SK-N-SH treated with all-trans-retinoic acid at 6 μM for 48 hours (cell line): ENCODE data around the gene CAMK1.

Experiments
- ATAC-seq: fragments of 200-7000 bp; cut with Tn5 transposase; 3 replicates; pipeline ENCODE4 v1.9.1; 2020; ENCODE audit warnings: mild to moderate bottlenecking, moderate library complexity
- ARNTL ChIP-seq: fragments of 450-650 bp; formaldehyde crosslinking; IDR thresholded peaks from 2 replicates; pipeline ENCODE4 v1.5.0; 2020; ENCODE audit warnings: low read depth, mild to moderate bottlenecking, moderate library complexity, borderline replicate concordance
- BACH2 ChIP-seq: fragments of 250-450 bp; sonication (Bioruptor Pico); IDR thresholded peaks from 2 replicates; pipeline ENCODE4 v1.9.0; 2021; ENCODE audit warnings: mild to moderate bottlenecking, borderline replicate concordance
- CREB5 ChIP-seq: fragments of 250-450 bp; sonication (Bioruptor Pico); IDR thresholded peaks from 2 replicates; pipeline ENCODE4 v1.5.1; 2020; ENCODE audit warnings: low read depth, mild to moderate bottlenecking, moderate library complexity
- CSRNP3 ChIP-seq: fragments of 250-450 bp; sonication (Bioruptor Pico); IDR thresholded peaks from 2 replicates; pipeline ENCODE4 v1.5.1; 2021; ENCODE audit warnings: mild to moderate bottlenecking, moderate library complexity
- GLIS3 ChIP-seq: fragments of 250-450 bp; sonication (Bioruptor Pico); IDR thresholded peaks from 2 replicates; pipeline ENCODE4 v1.5.0; 2020; ENCODE audit warnings: mild to moderate bottlenecking, moderate library complexity
- ISL1 ChIP-seq: fragments of 250-450 bp; sonication (Bioruptor Pico); IDR thresholded peaks from 2 replicates; pipeline ENCODE4 v2.1.2; 2022; ENCODE audit warnings: mild to moderate bottlenecking, moderate library complexity
- OSR1 ChIP-seq: fragments of 250-450 bp; sonication (Bioruptor Pico); IDR thresholded peaks from 2 replicates; pipeline ENCODE4 v1.8.0; 2022; ENCODE audit warnings: moderate library complexity, mild to moderate bottlenecking, inconsistent platforms
- PATZ1 ChIP-seq: fragments of 250-450 bp; sonication (Bioruptor Pico); IDR thresholded peaks from 2 replicates; pipeline ENCODE4 v1.8.0; 2020; ENCODE audit warnings: mild to moderate bottlenecking, moderate library complexity, borderline replicate concordance
- POU6F1 ChIP-seq: fragments of 250-450 bp; sonication (Bioruptor Pico); IDR thresholded peaks from 2 replicates; pipeline ENCODE4 v1.8.0; 2021; ENCODE audit warnings: low read depth, mild to moderate bottlenecking, moderate library complexity, borderline replicate concordance
- PPARA ChIP-seq: fragments of 250-450 bp; sonication (Bioruptor Pico); IDR thresholded peaks from 2 replicates; pipeline ENCODE4 v1.5.0; 2020; ENCODE audit warnings: mild to moderate bottlenecking, borderline replicate concordance
- RARB ChIP-seq: fragments of 250-450 bp; sonication (Bioruptor Pico); IDR thresholded peaks from 2 replicates; pipeline ENCODE4 v1.8.0; 2021; ENCODE audit warnings: mild to moderate bottlenecking, moderate library complexity
- SNAI2 ChIP-seq: fragments of 250-450 bp; sonication (Bioruptor Pico); IDR thresholded peaks from 2 replicates; pipeline ENCODE4 v1.5.0; 2020; ENCODE audit warnings: mild to moderate bottlenecking, moderate library complexity
- TCF4 ChIP-seq: fragments of 250-450 bp; sonication (Bioruptor Pico); IDR thresholded peaks from 2 replicates; pipeline ENCODE4 v1.8.0; 2021; ENCODE audit warnings: mild to moderate bottlenecking, moderate library complexity, borderline replicate concordance
- TOX ChIP-seq: fragments of 250-450 bp; sonication (Bioruptor Pico); IDR thresholded peaks from 2 replicates; pipeline ENCODE4 v1.8.0; 2021; ENCODE audit warnings: mild to moderate bottlenecking, moderate library complexity, borderline replicate concordance
- TSHZ2 ChIP-seq: fragments of 250-450 bp; sonication (Bioruptor Pico); IDR thresholded peaks from 2 replicates; pipeline ENCODE4 v1.5.0; 2020; ENCODE audit warnings: mild to moderate bottlenecking, moderate library complexity
- ZC3H10 ChIP-seq: fragments of 250-450 bp; sonication (Bioruptor Pico); IDR thresholded peaks from 2 replicates; pipeline ENCODE4 v1.5.1; 2021; ENCODE audit warnings: mild to moderate bottlenecking, moderate library complexity
- ZFP3 ChIP-seq: fragments of 250-450 bp; sonication (Bioruptor Pico); IDR thresholded peaks from 2 replicates; pipeline ENCODE4 v1.5.0; 2020; ENCODE audit warnings: mild to moderate bottlenecking, moderate library complexity
- ZFP30 ChIP-seq: fragments of 450-650 bp; formaldehyde crosslinking; IDR thresholded peaks from 2 replicates; pipeline ENCODE4 v1.5.0; 2022; ENCODE audit warnings: mild to moderate bottlenecking, moderate library complexity
- ZNF565 ChIP-seq: fragments of 450-650 bp; formaldehyde crosslinking; conservative IDR thresholded peaks from 2 replicates; pipeline ENCODE4 v1.5.0; 2020; ENCODE audit warnings: low read depth, mild to moderate bottlenecking, moderate library complexity
- ZNF70 ChIP-seq: fragments of 450-650 bp; formaldehyde crosslinking; IDR thresholded peaks from 2 replicates; pipeline ENCODE4 v1.5.0; 2020; ENCODE audit warnings: mild to moderate bottlenecking, moderate library complexity
- ZNF8 ChIP-seq: fragments of 450-650 bp; formaldehyde crosslinking; IDR thresholded peaks from 2 replicates; pipeline ENCODE4 v1.5.0; 2020; ENCODE audit warnings: mild to moderate bottlenecking, moderate library complexity

The CAMK1 gene

GRCh38 chr3:9742560-9742959 is 27.2 kb downstream of the CAMK1 start:
- ATAC-seq: no peak
- TF ChIP-seq CSRNP3 (CRISPR knock-in tag): no peak
- no peak for TF ChIP-seq PPARA (CRISPR knock-in tag)
- no peak for TF ChIP-seq BACH2 (CRISPR knock-in tag)
- no peak for TF ChIP-seq ZC3H10 (CRISPR knock-in tag)
- no peak for TF ChIP-seq ZNF8
- TF ChIP-seq ZFP3 (CRISPR knock-in tag): no peak
- no peak for TF ChIP-seq ZNF70 (CRISPR knock-in tag)
- TF ChIP-seq CREB5 (CRISPR knock-in tag): no peak
- TF ChIP-seq ARNTL (CRISPR knock-in tag): no peak
- TF ChIP-seq ISL1 (CRISPR knock-in tag): no peak
- no peak for TF ChIP-seq TCF4 (CRISPR knock-in tag)
- no peak for TF ChIP-seq RARB (CRISPR knock-in tag)

- ATAC-seq: no peak
- TF ChIP-seq PATZ1 (CRISPR knock-in tag): no peak
- no peak for TF ChIP-seq POU6F1 (CRISPR knock-in tag)
- no peak for TF ChIP-seq ISL1 (CRISPR knock-in tag)
- no peak for TF ChIP-seq ZNF70 (CRISPR knock-in tag)
- TF ChIP-seq GLIS3 (CRISPR knock-in tag): no peak
- no peak for TF ChIP-seq ZC3H10 (CRISPR knock-in tag)
- TF ChIP-seq CREB5 (CRISPR knock-in tag): no peak
- no peak for TF ChIP-seq ZFP3 (CRISPR knock-in tag)
These were observed 30.6 kb downstream of the CAMK1 start for GRCh38 chr3:9739181-9739580.

- ATAC-seq: no peak
- TF ChIP-seq TSHZ2 (CRISPR knock-in tag): no peak
- TF ChIP-seq ARNTL (CRISPR knock-in tag): no peak
- TF ChIP-seq CREB5 (CRISPR knock-in tag): no peak
- TF ChIP-seq SNAI2 (CRISPR knock-in tag): no peak
- TF ChIP-seq PPARA (CRISPR knock-in tag): no peak
- no peak for TF ChIP-seq ZC3H10 (CRISPR knock-in tag)
- no peak for TF ChIP-seq ZFP3 (CRISPR knock-in tag)
- no peak for TF ChIP-seq CSRNP3 (CRISPR knock-in tag)
- no peak for TF ChIP-seq POU6F1 (CRISPR knock-in tag)
- no peak for TF ChIP-seq TOX (CRISPR knock-in tag)
- no peak for TF ChIP-seq TCF4 (CRISPR knock-in tag)
- TF ChIP-seq OSR1 (CRISPR knock-in tag): no peak
- no peak for TF ChIP-seq ZFP30 (CRISPR knock-in tag)
- no peak for TF ChIP-seq ZNF70 (CRISPR knock-in tag)
- TF ChIP-seq ISL1 (CRISPR knock-in tag): no peak
- no peak for TF ChIP-seq RARB (CRISPR knock-in tag)
- no peak for TF ChIP-seq ZNF8
- no peak for TF ChIP-seq ZNF565
These were observed 32.9 kb downstream of the CAMK1 start for GRCh38 chr3:9736831-9737230.
